ENCODE measurements around the gene REM2. TPM values are rescaled to one million over a fixed set of nuclear protein-coding genes. Genes with fewer than 3 reads are reported as not detected.

REM2 gene
- total RNA-seq, 1 experiment from 2014 or later = 0.47 TPM

DNA sequence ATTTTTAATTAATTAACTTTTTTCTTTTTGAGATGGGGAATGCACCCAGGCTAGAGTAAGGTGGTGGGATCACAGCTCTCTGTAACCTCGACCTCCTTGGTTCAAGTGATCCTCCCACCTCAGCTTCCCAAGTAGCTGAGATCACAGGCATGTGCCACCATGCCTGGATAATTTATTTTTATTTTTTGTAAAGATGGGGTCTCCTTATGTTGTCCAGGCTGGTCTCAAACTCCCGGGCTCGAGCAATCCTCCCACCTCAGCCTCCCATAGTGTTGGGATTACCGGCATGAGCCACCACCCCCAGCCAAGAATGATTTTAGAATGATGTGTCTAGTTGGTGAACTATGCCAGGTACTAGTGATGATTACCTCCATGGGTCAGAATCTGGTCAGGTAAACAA is 18.0 kb upstream of the REM2 start:
- no peaks in the 10 kb centered on the region for H3K9me2 ChIP-seq (ENCODE audit: insufficient read depth)
- no peak overlapping the region for H2AFZ ChIP-seq (ENCODE audit: low read depth, low read length, poor library complexity, severe bottlenecking)
- H4K20me1 ChIP-seq (ENCODE audit: insufficient read depth) = no peaks in the 10 kb centered on the region
- BruUV-seq (replicated peaks) = no TSS peak
- DNase-seq (ENCODE audit: low read depth, low spot score) (no peak), ATAC-seq (no peak)
- no peaks in the 10 kb centered on the region for H3K36me3 ChIP-seq (ENCODE audit: control insufficient read depth in 1 of 2, insufficient read depth in 2 of 2, low read length in 2 of 2)
- H3K27ac ChIP-seq (ENCODE audit: low read depth, low read length) = no peak overlapping the region
- RAD21 ChIA-PET (ENCODE audit: low non-redundant PET in 1 of 2, low total read pairs in 2 of 2, uncharacterized antibody in 2 of 2, unreplicated experiment in 2 of 2) = no interaction called here
- no peaks in the 10 kb centered on the region for H3K79me2 ChIP-seq (ENCODE audit: insufficient read depth, low read length)
- no peak overlapping the region for H3K4me3 ChIP-seq (replicated peaks in 1 of 2; ENCODE audit: low read depth in 1 of 2, low read length in 2 of 2)
- intact Hi-C loops (cut with micrococcal nuclease) = no loop called here
- TF ChIP-seq, protein P1, sequence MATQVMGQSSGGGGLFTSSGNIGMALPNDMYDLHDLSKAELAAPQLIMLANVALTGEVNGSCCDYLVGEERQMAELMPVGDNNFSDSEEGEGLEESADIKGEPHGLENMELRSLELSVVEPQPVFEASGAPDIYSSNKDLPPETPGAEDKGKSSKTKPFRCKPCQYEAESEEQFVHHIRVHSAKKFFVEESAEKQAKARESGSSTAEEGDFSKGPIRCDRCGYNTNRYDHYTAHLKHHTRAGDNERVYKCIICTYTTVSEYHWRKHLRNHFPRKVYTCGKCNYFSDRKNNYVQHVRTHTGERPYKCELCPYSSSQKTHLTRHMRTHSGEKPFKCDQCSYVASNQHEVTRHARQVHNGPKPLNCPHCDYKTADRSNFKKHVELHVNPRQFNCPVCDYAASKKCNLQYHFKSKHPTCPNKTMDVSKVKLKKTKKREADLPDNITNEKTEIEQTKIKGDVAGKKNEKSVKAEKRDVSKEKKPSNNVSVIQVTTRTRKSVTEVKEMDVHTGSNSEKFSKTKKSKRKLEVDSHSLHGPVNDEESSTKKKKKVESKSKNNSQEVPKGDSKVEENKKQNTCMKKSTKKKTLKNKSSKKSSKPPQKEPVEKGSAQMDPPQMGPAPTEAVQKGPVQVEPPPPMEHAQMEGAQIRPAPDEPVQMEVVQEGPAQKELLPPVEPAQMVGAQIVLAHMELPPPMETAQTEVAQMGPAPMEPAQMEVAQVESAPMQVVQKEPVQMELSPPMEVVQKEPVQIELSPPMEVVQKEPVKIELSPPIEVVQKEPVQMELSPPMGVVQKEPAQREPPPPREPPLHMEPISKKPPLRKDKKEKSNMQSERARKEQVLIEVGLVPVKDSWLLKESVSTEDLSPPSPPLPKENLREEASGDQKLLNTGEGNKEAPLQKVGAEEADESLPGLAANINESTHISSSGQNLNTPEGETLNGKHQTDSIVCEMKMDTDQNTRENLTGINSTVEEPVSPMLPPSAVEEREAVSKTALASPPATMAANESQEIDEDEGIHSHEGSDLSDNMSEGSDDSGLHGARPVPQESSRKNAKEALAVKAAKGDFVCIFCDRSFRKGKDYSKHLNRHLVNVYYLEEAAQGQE (IDR thresholded peaks at IDR 0.05; ENCODE audit: low read depth) = no peak
- TF ChIP-seq TCF7L2 (IDR thresholded peaks at IDR 0.05; ENCODE audit: borderline replicate concordance, extremely low read depth, insufficient read depth, insufficient read length) (no peak), ZNF274 (IDR thresholded peaks at IDR 0.05; ENCODE audit: low read depth, low read length) (no peak), SRF (IDR thresholded peaks at IDR 0.05; ENCODE audit: low read depth) (no peak), CBX3 (IDR thresholded peaks at IDR 0.05; ENCODE audit: low read depth) (no peak)
- TF ChIP-seq, protein P2, sequence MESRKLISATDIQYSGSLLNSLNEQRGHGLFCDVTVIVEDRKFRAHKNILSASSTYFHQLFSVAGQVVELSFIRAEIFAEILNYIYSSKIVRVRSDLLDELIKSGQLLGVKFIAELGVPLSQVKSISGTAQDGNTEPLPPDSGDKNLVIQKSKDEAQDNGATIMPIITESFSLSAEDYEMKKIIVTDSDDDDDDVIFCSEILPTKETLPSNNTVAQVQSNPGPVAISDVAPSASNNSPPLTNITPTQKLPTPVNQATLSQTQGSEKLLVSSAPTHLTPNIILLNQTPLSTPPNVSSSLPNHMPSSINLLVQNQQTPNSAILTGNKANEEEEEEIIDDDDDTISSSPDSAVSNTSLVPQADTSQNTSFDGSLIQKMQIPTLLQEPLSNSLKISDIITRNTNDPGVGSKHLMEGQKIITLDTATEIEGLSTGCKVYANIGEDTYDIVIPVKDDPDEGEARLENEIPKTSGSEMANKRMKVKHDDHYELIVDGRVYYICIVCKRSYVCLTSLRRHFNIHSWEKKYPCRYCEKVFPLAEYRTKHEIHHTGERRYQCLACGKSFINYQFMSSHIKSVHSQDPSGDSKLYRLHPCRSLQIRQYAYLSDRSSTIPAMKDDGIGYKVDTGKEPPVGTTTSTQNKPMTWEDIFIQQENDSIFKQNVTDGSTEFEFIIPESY (IDR thresholded peaks at IDR 0.05; ENCODE audit: extremely low read depth, insufficient replicate concordance, low read length) = no peak
- H3K9me3 ChIP-seq (ENCODE audit: control insufficient read depth in 1 of 2, insufficient read depth in 1 of 2, low read depth in 1 of 2, low read length in 2 of 2) = no peaks in the 10 kb centered on the region
- no peaks in the 10 kb centered on the region for H3K27me3 ChIP-seq (ENCODE audit: insufficient read depth, low read length)
- CTCF ChIA-PET = interaction anchor here (1.5 kb wide), 1 partner anchor 10 kb away, joined by 4 read pairs; no protein-coding TSS in a partner anchor
- peaks cover 6 to 7% of the 10 kb centered on the region in 2 experiments for H3K4me1 ChIP-seq (ENCODE audit: control insufficient read depth in 1 of 2, insufficient read depth in 2 of 2, low read length in 2 of 2)
- H3K9ac ChIP-seq (ENCODE audit: low read length) = no peak overlapping the region
- POLR2A ChIA-PET = no interaction called here
- no peak overlapping the region for H3K4me2 ChIP-seq (ENCODE audit: low read length)

Data from HCT116 (cell line).